Erythroblast (primary cell): Measurements from ENCODE around the gene NMT1.

Source experiments
- DNase-seq, 2 experiments: peaks; one replicate each; lab custom pipeline; 2025; lab: John Stamatoyannopoulos, UW
- GATA1 ChIP-seq: IDR thresholded peaks from 2 replicates; pipeline ENCODE4 v1.6.1; 2011; ENCODE audit warnings: low read depth, mild to moderate bottlenecking, control low read depth, low read length, moderate library complexity
- POLR2A ChIP-seq: IDR thresholded peaks from 2 replicates; pipeline ENCODE4 v1.6.1; 2011; ENCODE audit warnings: mild to moderate bottlenecking, low read length

Gene NMT1

DNA sequence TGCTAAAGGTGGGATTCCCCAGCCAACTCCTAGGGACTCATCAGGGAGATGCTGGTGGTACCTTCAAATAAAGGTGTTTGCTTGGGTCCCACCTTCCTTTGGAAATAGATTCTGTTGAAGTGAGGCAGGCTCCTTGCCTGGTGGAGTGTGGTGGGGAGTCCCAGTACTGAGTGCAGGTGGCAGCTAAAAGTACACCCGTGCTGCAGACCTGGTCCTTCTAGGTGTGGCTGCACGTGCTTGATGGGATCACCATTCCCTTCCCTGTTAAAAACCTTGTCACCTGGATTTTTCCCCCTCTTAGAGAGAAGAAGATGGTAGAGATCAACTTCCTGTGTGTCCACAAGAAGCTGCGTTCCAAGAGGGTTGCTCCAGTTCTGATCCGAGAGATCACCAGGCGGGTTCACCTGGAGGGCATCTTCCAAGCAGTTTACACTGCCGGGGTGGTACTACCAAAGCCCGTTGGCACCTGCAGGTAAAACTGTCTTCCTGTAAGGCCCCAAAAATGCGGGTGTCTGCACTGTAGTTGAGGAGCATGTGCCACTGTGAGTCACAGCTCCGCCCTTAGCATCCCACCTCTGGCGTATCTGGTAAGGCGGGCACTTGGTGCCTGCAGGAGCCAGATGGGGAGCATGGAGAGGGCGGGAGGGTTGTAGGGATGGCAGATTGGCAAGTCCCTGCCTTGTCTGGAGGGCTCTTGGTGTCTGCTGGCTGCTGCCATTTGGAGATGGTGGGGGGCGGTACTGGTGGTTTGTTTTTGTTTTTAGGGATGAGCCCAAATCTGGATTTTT, 37.2 kb downstream of the NMT1 start:
- TF ChIP-seq POLR2A = no peak
- no peak for TF ChIP-seq GATA1
- no peak for DNase-seq

DNA sequence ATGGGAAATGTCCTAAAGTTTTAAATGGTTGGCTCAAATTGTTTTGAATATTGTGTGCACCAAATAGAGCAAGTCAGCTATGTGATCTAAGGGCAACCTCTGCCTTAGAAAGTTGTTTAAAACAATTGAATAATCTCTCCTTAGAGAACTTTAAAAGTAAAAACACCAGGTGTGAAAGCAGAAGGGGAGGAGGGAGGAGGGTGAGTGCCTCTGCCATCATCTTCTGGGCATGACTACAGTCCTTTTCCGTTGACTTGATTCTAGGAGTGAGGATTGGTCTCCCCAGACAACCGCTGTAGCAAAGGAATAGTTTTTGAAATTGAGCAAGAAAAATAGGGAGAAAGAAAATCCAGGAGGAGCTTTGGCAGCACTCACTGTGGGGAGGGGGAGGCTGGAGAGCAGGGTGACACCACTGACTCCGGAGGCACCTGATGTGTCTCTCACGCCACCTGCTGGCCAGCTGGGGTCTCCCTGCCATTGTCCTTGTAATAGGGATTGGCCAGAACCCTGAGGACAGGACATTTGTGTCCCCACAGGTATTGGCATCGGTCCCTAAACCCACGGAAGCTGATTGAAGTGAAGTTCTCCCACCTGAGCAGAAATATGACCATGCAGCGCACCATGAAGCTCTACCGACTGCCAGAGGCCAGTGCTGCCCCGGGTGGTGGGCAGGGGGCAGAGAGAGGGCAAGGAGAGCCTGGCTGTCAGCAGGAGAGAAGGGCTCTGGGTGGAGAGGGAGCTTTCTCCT, 37.9 kb downstream of the NMT1 start:
- peak; percentile 68 to 82 for DNase-seq
- TF ChIP-seq GATA1 = no peak
- no peak for TF ChIP-seq POLR2A

DNA sequence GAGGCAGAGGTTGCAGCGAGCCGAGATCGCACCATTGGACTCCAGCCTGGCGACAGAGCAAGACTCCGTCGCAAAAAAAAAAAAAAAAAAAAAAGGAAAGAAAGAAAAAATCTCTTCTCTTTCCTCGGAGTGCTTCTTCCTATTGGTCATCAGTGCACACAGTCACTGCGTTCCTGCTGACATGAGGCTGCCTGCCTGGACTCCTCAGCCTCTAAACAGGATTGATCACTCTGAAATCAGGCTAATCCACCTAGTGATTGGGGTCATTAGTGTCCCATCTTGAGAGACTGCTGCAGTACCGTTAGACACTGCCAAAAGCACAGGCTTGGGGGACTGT, 40.4 kb downstream of the NMT1 start:
- TF ChIP-seq POLR2A (no peak), GATA1 (no peak)
- no peak for DNase-seq

DNA sequence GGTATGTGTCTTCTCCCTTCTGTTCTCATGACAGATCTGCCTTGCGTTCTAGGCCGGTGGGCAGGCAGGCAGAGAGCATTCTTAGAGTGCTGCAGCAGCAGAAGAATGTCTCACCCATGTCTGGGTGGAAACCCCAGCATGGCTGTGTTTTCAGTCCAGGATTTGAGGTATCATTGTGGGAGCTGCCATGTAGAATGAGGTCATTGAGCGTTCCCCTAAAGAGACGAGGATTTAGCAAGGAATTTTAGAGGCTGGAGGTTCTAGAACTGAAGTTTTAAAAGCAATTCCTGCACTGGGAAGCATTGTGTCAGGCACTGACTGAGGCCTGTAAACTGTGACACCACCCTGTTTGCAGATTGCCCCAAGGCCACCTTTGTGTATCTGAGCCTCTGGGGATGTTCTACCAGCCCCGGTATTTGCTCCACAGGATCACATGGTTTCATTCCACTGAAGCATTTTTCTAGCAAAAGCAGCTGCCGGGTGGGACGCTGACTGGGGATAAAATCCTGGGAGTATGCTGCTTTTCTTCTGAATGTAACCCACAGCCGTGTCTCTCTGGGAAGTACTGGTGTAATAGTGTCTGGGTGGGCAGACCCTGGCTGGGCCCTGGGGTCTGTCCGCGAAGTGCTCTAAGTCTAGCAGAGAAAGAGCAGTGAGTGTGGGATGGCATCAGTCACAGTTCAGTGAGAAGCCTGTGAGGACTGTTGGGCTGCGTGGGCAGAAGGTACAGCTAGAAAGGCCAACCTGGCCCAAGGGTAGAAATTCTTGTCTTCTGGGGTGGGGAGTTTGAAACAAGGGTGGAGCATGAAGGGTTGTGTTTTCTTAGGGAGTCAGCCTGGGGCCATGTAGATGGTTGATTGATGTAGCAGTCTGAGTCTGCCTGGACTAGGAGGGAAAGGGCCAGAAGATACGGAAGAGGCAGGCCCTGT, 41.0 kb downstream of the NMT1 start:
- no peak for DNase-seq
- TF ChIP-seq GATA1 (no peak), POLR2A (no peak)

DNA sequence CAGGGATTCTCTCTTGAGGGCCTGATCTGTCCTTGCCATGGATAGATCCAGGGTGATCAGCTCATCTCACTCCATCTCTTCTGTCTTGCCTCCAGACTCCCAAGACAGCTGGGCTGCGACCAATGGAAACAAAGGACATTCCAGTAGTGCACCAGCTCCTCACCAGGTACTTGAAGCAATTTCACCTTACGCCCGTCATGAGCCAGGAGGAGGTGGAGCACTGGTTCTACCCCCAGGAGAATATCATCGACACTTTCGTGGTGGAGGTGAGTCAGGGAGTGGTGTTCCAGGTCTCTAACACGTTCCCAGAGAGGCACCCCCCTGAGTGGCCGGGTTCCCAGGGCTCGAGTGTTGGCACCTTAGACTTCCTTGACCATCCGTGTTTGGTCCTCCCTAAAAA, 41.7 kb downstream of the NMT1 start:
- DNase-seq = no peak
- no peak for TF ChIP-seq POLR2A
- TF ChIP-seq GATA1 = no peak

DNA sequence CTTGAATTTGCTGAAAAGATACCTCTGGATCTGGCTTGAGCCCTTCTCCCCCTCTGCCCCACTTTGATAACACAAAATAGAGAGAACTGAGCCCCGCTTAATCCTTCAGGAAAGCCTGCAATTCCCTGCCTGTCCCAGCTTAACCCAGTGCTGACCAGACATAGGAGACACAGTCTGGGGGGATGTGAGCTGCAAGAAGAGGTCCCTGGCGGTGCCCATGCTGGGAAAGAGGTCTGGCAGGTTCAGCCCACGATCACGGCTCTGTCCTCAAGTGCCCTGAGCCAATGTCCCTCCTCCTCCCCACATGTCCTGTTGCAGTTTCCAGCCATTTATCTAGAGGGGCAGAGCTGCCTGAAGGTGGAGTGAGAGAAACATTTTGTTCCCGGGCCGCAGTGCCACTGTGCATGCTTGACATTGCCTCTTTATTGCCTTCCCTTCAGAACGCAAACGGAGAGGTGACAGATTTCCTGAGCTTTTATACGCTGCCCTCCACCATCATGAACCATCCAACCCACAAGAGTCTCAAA, 42.2 kb downstream of the NMT1 start:
- TF ChIP-seq GATA1 (no peak), POLR2A (no peak)
- DNase-seq = no peak

DNA sequence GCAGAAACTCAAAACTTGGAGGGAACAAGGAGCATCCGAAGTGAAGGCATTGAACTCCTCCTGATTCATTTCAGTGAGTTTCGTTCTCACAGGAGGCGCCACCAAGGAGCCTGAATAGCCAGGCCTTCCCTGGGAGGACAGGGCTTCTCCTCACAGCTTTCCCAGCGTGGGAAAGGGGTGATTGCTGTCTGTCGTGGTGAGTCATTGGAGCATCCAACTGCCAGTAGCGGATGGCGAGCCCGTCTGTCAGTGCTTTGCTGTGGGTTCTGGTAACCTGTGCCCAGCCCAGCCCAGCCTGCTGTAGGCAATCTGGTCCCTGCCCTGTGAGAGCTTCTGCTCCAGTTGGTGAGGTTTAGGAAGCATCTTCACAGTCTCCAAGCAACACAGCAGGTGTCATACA, 42.9 kb downstream of the NMT1 start:
- no peak for DNase-seq
- TF ChIP-seq POLR2A = no peak
- TF ChIP-seq GATA1 = no peak

DNA sequence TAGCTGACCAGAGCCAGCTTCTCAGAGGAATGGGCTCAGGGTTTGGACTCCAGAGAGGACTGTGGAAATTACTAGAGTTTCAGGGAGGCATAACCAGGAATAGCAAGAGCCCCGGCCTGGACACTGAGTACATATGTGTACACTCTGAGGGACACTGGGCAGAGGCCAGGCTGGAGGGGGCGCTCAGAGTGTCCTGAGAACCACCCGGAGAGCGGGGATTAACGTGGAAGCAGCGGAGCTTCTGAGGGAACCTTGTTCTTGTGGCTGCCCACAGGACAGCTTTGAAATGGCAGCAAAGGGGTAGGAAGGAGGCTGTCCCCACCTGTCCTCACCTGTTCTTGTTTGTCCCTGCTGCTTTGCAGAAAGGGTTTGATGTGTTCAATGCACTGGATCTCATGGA, 43.4 kb downstream of the NMT1 start:
- TF ChIP-seq POLR2A (no peak), GATA1 (no peak)
- no peak for DNase-seq

DNA sequence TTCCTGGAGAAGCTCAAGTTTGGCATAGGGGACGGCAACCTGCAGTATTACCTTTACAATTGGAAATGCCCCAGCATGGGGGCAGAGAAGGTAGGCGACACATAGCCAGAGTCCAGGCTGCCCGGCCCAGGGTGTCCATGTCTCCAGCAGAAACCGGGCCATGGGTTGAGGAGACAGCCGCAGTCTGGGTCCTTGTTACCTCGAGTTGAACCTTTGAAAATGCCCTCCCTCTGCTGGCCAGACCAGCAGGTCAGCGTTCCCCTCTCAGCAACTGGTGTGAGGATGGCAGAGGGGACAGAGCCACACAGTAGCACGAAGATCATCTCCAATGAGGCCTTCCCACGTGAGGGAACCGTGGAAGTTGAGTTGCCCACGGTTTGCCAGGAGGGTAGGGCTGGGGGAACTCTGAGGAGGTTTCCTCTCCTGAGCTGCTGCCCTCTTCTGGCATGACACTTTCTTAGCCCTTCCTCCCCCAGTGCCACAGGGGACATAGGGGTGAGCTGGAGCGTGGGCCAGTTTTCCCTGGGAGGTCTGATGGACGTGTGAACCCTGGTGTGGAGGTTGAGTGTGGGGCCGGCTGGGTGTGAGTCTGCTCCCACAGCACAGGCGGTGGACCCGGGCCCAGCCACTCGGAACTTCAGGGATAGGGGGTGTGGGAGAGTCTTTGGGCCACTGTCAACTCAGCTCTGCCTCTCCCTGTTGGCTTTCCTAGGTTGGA, 43.9 kb downstream of the NMT1 start:
- TF ChIP-seq POLR2A (no peak), GATA1 (no peak)
- no peak for DNase-seq

DNA sequence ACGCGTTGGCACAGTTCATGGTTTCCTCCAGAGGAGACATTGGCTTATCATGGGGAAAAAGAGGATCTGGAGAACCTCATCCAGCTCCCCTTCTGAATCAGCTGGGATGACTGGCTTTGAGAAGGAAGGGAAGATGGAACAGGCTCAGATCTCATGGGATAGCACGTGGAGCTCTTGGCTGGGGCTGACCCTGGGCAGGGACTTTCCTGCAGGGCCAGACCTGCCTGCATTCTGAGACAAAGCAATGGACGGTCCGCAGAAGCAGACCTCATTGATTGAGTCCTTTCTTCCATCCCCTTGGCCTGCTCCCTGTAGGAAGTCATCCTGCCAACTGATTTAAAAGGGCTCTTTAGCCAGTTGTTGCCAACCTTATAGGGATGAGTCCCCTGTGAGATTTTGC, 45.0 kb downstream of the NMT1 start:
- TF ChIP-seq GATA1 (no peak), POLR2A (no peak)
- DNase-seq = no peak

DNA sequence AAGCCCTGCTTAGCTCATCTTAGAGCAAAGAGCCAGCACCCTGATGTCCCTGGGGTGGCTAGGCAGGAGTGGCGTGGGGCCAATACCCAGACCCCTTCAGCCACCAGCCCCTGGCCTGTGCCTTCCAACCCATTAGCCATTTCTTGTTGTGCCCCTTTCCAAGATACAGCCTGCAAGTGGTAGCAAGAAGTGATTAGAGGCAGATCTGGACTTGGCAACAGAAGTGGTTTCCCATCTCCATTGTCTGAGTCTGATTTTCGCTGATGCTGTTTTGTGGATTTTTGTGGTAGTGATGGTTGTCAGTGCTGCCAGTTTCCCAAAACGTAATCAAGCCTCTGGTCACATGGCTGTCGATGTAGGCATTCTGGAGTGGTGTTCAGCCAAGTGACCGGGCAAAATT, 45.5 kb downstream of the NMT1 start:
- TF ChIP-seq POLR2A = no peak
- TF ChIP-seq GATA1 = no peak
- DNase-seq = no peak

DNA sequence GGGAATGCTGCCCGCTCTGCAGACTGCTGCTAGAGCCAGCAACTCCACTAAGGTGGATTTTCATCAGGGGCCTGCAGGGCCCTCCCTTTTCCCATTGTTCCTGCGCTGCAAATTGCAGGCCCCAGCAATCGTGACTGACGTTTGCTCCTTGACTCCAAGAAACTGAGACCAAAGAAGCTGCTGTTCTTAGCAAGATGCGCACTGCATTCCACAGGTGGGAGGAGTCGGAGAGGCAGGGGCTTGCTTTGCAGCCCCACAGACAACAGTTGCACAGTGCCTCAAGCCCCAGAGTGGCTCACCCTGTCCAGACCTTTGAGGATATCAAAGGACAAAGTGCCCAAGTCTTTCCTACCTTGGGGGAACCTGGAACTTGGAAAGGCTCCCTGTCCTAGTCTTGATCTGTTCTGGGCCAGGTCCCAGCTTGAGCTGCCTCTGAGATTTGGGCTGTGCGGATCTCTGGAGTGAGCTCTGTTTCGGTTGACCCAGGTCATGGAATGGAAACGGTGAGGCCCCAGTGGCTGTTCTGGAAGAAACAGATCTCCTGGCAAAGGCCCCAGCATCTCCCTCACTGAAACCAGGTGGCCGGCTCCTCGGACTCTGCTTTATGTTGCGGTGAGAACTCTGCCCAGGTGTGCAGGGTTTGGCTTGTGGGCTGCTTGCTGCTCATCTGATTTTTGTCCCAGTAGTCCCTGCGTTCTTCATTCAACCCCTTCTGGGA, 46.3 kb downstream of the NMT1 start:
- no peak for TF ChIP-seq POLR2A
- TF ChIP-seq GATA1 = no peak
- no peak for DNase-seq
